ENCODE measurements around the gene MERTK.

- no peak for TF ChIP-seq EZH2 (IDR thresholded peaks at IDR 0.05; ENCODE audit: low read length, missing control alignments)
- TF ChIP-seq, protein P1, sequence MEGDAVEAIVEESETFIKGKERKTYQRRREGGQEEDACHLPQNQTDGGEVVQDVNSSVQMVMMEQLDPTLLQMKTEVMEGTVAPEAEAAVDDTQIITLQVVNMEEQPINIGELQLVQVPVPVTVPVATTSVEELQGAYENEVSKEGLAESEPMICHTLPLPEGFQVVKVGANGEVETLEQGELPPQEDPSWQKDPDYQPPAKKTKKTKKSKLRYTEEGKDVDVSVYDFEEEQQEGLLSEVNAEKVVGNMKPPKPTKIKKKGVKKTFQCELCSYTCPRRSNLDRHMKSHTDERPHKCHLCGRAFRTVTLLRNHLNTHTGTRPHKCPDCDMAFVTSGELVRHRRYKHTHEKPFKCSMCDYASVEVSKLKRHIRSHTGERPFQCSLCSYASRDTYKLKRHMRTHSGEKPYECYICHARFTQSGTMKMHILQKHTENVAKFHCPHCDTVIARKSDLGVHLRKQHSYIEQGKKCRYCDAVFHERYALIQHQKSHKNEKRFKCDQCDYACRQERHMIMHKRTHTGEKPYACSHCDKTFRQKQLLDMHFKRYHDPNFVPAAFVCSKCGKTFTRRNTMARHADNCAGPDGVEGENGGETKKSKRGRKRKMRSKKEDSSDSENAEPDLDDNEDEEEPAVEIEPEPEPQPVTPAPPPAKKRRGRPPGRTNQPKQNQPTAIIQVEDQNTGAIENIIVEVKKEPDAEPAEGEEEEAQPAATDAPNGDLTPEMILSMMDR (conservative IDR thresholded peaks at IDR 0.05 in 1 of 2, IDR thresholded peaks at IDR 0.05 in 1 of 2; ENCODE audit: low read depth in 1 of 2, low read length in 2 of 2), result no peak
Observed at GRCh38 chr2:112073875-112074274, 175.5 kb downstream of the MERTK start.
